NCI-H774 (cell line): Measurements from ENCODE around the gene SNX14.
"Not testable (repeated sequence)": the region's sequence is repeated elsewhere in the genome, so short reads cannot be mapped to it uniquely, and the experiment has no call there.

Source experiments
- DNase-seq: peaks from one replicate; lab custom pipeline; 2025; lab: John Stamatoyannopoulos, UW

The SNX14 gene

GRCh38 chr6:85591207-85591606 is 2.5 kb downstream of the SNX14 start:
- DNase-seq = no peak

- DNase-seq = no peak
These were observed 7.9 kb downstream of the SNX14 start for GRCh38 chr6:85585741-85586140.

- DNase-seq = not testable (repeated sequence)
These were observed 10.8 kb downstream of the SNX14 start for GRCh38 chr6:85582832-85583231.

GRCh38 chr6:85581572-85581971 is 12.1 kb downstream of the SNX14 start:
- no peak for DNase-seq

GRCh38 chr6:85580878-85581267 is 12.8 kb downstream of the SNX14 start:
- no peak for DNase-seq

GRCh38 chr6:85580118-85580877 is 13.4 kb downstream of the SNX14 start:
- no peak for DNase-seq

GRCh38 chr6:85579581-85579980 is 14.1 kb downstream of the SNX14 start:
- no peak for DNase-seq

- no peak for DNase-seq
These were observed 17.2 kb downstream of the SNX14 start for GRCh38 chr6:85576476-85576875.

GRCh38 chr6:85574932-85575598 is 18.6 kb downstream of the SNX14 start:
- no peak for DNase-seq

- DNase-seq = no peak
These were observed 24.3 kb downstream of the SNX14 start for GRCh38 chr6:85569323-85569722.

- DNase-seq = no peak
These were observed 25.2 kb downstream of the SNX14 start for GRCh38 chr6:85568411-85568810.

GRCh38 chr6:85565736-85566135 is 27.9 kb downstream of the SNX14 start:
- no peak for DNase-seq

GRCh38 chr6:85564223-85564622 is 29.4 kb downstream of the SNX14 start:
- DNase-seq = not testable (repeated sequence)

- no peak for DNase-seq
These were observed 31.8 kb downstream of the SNX14 start for GRCh38 chr6:85561750-85562357.

GRCh38 chr6:85556992-85557668 is 36.5 kb downstream of the SNX14 start:
- no peak for DNase-seq

- DNase-seq = no peak
These were observed 41.0 kb downstream of the SNX14 start for GRCh38 chr6:85552652-85553051.

GRCh38 chr6:85551264-85551663 is 42.4 kb downstream of the SNX14 start:
- no peak for DNase-seq

- no peak for DNase-seq
These were observed 45.9 kb downstream of the SNX14 start for GRCh38 chr6:85547719-85548118.

- DNase-seq = no peak
These were observed 48.9 kb downstream of the SNX14 start for GRCh38 chr6:85544776-85545175.

- no peak for DNase-seq
These were observed 56.6 kb downstream of the SNX14 start for GRCh38 chr6:85537055-85537494.

GRCh38 chr6:85524281-85524680 is 69.4 kb downstream of the SNX14 start:
- DNase-seq = not testable (repeated sequence)

- DNase-seq = no peak
These were observed 77.5 kb downstream of the SNX14 start for GRCh38 chr6:85516168-85516567.
